Esophagus muscularis mucosa (tissue), 4 donors: Measurements from ENCODE around the gene SLC35B4. TPM values are rescaled to one million over a fixed set of nuclear protein-coding genes. Genes with fewer than 3 reads are reported as not detected.
A peak's percentile ranks its signal among the peaks of the same experiment; 100 is the strongest.
"Not testable (repeated sequence)": the region's sequence is repeated elsewhere in the genome, so short reads cannot be mapped to it uniquely, and the experiment has no call there.

ENCODE experiments used
- DNase-seq: peaks from one replicate; pipeline ENCODE4 v3.0.0-alpha.2; 2017; ENCODE audit errors: extremely low spot score
- H3K27ac ChIP-seq, 4 donors: fragments of 200-600 bp; sonication (generic); replicated peaks in 1 of 4; 1 replicate in 3 of 4; 2 replicates in 1 of 4; pipeline ENCODE4 v1.5.1; 2016 to 2019; ENCODE audit warnings: mild to moderate bottlenecking in 1 of 4
- H3K27me3 ChIP-seq, 4 donors: fragments of 200-600 bp; sonication (generic); one replicate each; pipeline versions ENCODE4 v1.5.1 to v1.6.0; 2016 to 2019
- H3K36me3 ChIP-seq, 4 donors: fragments of 200-600 bp; sonication (generic); one replicate each; pipeline ENCODE4 v1.5.1; 2016 to 2019
- H3K4me1 ChIP-seq, 4 donors: fragments of 200-600 bp; sonication (generic); one replicate each; pipeline ENCODE4 v1.5.1; 2016 to 2019
- H3K4me3 ChIP-seq, 4 donors: fragments of 200-600 bp; sonication (generic); 1 replicate in 2 of 4; 2 replicates in 2 of 4; pipeline ENCODE4 v1.5.1; 2016 to 2019; ENCODE audit warnings: mild to moderate bottlenecking in 4 of 4, moderate library complexity in 1 of 4
- H3K9me3 ChIP-seq, 4 donors: fragments of 200-600 bp; sonication (generic); 1 replicate in 3 of 4; 2 replicates in 1 of 4; pipeline ENCODE4 v1.5.1; 2016 to 2019
- EP300 ChIP-seq: sonication (generic); formaldehyde crosslinking; IDR thresholded peaks from one replicate; pipeline ENCODE4 v1.6.1; 2017; ENCODE audit warnings: antibody characterized with exemption
- POLR2A ChIP-seq: fragments of 450-650 bp; IDR thresholded peaks from one replicate; pipeline ENCODE4 v1.6.1; 2017; ENCODE audit warnings: antibody characterized with exemption, moderate library complexity, mild to moderate bottlenecking, low read depth
- POLR2AphosphoS5 ChIP-seq, 2 donors: sonication (generic); formaldehyde crosslinking; IDR thresholded peaks; one replicate each; pipeline ENCODE4 v1.6.1; 2017; ENCODE audit warnings: antibody characterized with exemption in 2 of 2
- WGBS: methylation state at CpG from one replicate; pipeline ENCODE4 v1.1.5; 2018; 5-methylcytosine and 5-hydroxymethylcytosine counted together
- intact Hi-C: fragments of 100-400 bp; cut with DNase I; formaldehyde crosslinking; loops from one replicate; pipeline ENCODE4 v1.15.1; 2023
- total RNA-seq, 4 donors: library from RNA; depleted of rRNA; stranded (reverse); fragments of >200 nt; gene quantifications; one replicate each; pipeline versions ENCODE4 v1.1.0 to v1.2.1, GENCODE V29; 2016
- TF ChIP-seq, protein P1 (sequence below), 3 experiments: fragments of 200-600 bp in 2 of 3; fragments of 450-650 bp in 1 of 3; sonication (generic) in 2 of 3; IDR thresholded peaks; one replicate each; pipeline ENCODE4 v1.5.1; 2017 to 2019; ENCODE audit warnings: antibody characterized with exemption in 3 of 3, mild to moderate bottlenecking in 2 of 3, moderate library complexity in 1 of 3

SLC35B4 gene
- total RNA-seq, 4 donors from 2014 or later, result 6.6 to 8.6 (median 7.9) TPM

DNA sequence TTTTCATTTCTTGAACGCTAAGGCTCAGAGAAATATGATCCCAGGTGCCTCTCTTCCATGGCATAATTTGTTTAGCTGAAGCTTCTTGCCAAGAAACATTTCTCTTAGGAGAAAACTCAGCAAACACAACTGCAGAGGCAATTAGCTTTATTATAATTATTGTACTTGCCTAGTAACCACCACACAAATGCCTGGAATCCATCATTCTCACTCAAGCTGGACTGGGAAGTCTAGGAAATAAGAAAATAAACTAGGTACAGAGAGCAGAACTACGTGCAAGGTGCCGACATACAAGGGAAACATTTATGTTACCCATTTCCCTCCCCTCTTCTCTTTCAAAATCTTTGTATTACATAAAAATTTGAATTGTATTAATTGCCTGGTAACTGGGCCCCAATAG, 15.1 kb downstream of the SLC35B4 start:
- Histone ChIP-seq H3K27ac (peak overlapping the region; percentile 10 to 56 (median 30)), H3K9me3 (no peaks in the 10 kb centered on the region), H3K27me3 (no peaks in the 10 kb centered on the region), H3K4me1 (peaks cover 0 to 53% (median 34%) of the 10 kb centered on the region in 4 donors), H3K36me3 (peaks cover 0 to 61% (median 21%) of the 10 kb centered on the region in 4 donors), H3K4me3 (no peak overlapping the region)
- WGBS, result 54% methylated on average over 3 of the region's 3 CpGs
- TF ChIP-seq, protein P1, sequence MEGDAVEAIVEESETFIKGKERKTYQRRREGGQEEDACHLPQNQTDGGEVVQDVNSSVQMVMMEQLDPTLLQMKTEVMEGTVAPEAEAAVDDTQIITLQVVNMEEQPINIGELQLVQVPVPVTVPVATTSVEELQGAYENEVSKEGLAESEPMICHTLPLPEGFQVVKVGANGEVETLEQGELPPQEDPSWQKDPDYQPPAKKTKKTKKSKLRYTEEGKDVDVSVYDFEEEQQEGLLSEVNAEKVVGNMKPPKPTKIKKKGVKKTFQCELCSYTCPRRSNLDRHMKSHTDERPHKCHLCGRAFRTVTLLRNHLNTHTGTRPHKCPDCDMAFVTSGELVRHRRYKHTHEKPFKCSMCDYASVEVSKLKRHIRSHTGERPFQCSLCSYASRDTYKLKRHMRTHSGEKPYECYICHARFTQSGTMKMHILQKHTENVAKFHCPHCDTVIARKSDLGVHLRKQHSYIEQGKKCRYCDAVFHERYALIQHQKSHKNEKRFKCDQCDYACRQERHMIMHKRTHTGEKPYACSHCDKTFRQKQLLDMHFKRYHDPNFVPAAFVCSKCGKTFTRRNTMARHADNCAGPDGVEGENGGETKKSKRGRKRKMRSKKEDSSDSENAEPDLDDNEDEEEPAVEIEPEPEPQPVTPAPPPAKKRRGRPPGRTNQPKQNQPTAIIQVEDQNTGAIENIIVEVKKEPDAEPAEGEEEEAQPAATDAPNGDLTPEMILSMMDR (IDR thresholded peaks at IDR 0.05), result no peak
- TF ChIP-seq POLR2AphosphoS5 (IDR thresholded peaks at IDR 0.05) (no peak), POLR2A (no peak), EP300 (no peak)
- no peak for DNase-seq
- intact Hi-C loops, result no loop called here

DNA sequence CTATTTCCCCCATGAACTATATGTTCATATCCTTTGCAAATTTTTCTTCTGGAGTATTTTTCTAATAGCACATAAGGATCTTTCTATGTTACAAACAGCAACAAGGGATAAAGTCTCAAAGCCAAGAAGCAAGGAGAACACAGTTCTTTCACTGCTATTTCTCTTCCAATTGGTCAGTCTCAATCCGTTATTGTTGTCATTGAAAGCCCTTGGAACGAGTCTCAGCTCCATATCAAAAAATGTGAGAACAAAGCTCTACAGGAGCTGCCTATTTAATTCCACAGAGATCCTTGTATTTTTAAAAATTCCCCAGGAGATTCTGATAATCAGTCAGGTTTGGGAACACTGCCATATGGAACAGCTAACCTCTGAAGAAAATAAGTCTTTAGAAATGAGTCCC, 15.7 kb downstream of the SLC35B4 start:
- H3K36me3 ChIP-seq, result peaks cover 3 to 67% (median 26%) of the 10 kb centered on the region in 4 donors
- H3K27ac ChIP-seq, result peak overlapping the region; percentile 10 to 56 (median 30)
- peaks cover 0 to 53% (median 34%) of the 10 kb centered on the region in 4 donors for H3K4me1 ChIP-seq
- WGBS, result 36% methylated on average over 2 of the region's 2 CpGs
- DNase-seq, result no peak
- H3K4me3 ChIP-seq, result no peak overlapping the region
- intact Hi-C loops, result no loop called here
- H3K9me3 ChIP-seq, result no peaks in the 10 kb centered on the region
- TF ChIP-seq EP300 (no peak), POLR2A (no peak), POLR2AphosphoS5 (IDR thresholded peaks at IDR 0.05) (no peak)
- TF ChIP-seq, protein P1 (IDR thresholded peaks at IDR 0.05), result no peak
- H3K27me3 ChIP-seq, result no peaks in the 10 kb centered on the region

DNA sequence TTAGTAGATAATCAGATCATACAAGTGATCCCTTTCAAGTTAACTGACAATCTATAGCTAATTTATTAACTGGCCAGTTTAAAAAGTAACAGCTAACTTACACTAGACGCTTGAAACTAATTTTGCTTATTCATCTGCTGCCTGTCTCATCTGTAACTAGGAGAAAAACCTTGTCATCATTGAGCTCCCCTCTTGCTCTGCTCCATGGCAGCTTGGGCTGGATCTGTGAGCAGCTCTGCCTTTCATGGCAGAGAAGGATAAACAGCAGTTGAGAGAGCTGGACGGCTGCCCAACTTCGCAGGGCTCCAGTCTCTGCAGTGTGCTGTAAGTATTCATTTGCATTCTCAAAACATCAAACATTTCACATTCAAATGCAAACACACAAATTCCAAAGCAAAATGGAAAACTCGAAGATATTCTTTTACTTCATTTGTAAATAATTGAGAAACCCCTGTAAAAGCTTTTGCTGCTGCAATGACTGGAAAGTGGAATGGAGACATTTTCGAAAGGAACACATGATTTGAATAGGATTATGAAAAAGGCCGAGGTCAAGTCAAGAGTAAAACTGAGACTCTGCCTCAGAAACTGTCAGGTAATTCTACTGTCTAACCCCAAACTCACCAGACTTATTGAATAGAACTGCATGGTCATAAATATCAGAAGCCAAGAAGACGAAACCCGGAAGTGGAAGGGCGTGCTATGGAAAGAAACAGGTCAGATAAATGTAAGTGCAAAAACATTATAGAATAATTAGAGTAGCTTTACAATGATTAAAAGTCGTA, 17.6 kb downstream of the SLC35B4 start:
- 38% methylated on average over 10 of the region's 10 CpGs for WGBS
- peak overlapping the region; percentile 60 to 77 (median 68) for H3K27ac ChIP-seq
- peaks cover 13 to 68% (median 33%) of the 10 kb centered on the region in 4 donors for H3K36me3 ChIP-seq
- H3K9me3 ChIP-seq, result no peaks in the 10 kb centered on the region
- DNase-seq, result no peak
- TF ChIP-seq POLR2AphosphoS5 (IDR thresholded peaks at IDR 0.05), result peak in 1 of 2 donors; percentile 54
- TF ChIP-seq POLR2A, result no peak
- intact Hi-C loops, result no loop called here
- H3K4me1 ChIP-seq, result peaks cover 0 to 53% (median 34%) of the 10 kb centered on the region in 4 donors
- H3K27me3 ChIP-seq, result no peaks in the 10 kb centered on the region
- H3K4me3 ChIP-seq, result peak overlapping the region in 2 of 4 donors; percentile 20 to 26

DNA sequence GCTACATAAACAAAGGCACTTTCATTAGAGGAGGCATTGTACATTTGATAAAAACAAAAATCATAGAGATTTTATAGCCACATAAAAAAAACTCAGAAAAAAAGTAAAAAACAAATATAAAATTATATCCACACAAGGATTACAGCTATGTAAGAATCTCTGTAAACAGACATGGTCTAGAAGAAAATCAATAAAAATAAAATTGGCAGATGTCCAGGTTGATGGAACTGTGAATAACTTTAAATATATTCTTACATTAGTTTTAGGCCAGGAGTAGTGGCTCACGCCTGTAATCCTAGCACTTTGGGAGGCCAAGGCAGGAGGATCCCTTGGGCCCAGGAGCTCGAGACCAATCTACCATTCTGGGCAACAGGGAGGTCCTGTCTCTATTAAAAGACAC, 19.2 kb downstream of the SLC35B4 start:
- H3K9me3 ChIP-seq, result no peaks in the 10 kb centered on the region
- no peak for DNase-seq
- H3K36me3 ChIP-seq, result peaks cover 13 to 60% (median 38%) of the 10 kb centered on the region in 4 donors
- 98% methylated on average over 2 of the region's 2 CpGs for WGBS
- H3K4me3 ChIP-seq, result no peak overlapping the region
- TF ChIP-seq, protein P1 (IDR thresholded peaks at IDR 0.05), result no peak
- TF ChIP-seq EP300 (no peak), POLR2A (no peak), POLR2AphosphoS5 (IDR thresholded peaks at IDR 0.05) (no peak)
- H3K27me3 ChIP-seq, result no peaks in the 10 kb centered on the region
- peaks cover 0 to 50% (median 33%) of the 10 kb centered on the region in 4 donors for H3K4me1 ChIP-seq
- peak overlapping the region in 3 of 4 donors; percentile 65 to 77 (median 72) for H3K27ac ChIP-seq
- intact Hi-C loops, result no loop called here

DNA sequence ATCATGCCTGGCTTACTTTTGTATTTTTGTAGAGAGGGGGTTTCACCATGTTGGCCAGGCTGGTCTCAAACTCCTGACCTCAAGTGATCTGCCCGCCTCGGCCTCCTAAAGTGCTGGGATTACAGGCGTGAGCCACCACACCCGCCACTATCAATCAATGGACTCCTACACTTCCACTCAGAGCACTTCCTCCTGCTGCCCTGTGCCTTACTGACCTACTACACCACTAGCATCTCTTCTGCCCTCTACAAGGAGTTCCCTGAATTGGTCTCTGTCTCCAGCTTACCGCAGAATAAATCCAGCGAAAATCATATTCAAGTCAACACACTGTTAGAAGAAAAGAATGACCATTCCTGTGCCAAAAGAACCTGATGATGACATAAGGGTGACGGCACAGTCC, 20.7 kb downstream of the SLC35B4 start:
- DNase-seq, H3K9me3 ChIP-seq, H3K4me3 ChIP-seq, H3K27me3 ChIP-seq, intact Hi-C loops, H3K27ac ChIP-seq: not testable (repeated sequence)
- Histone ChIP-seq H3K36me3 (peaks cover 13 to 56% (median 42%) of the 10 kb centered on the region in 4 donors), H3K4me1 (peaks cover 0 to 35% (median 22%) of the 10 kb centered on the region in 4 donors)
- WGBS, result 85% methylated on average over 7 of the region's 7 CpGs
